ENCODE measurements around the gene HEATR5B. TPM values are rescaled to one million over a fixed set of nuclear protein-coding genes. Genes with fewer than 3 reads are reported as not detected.

HEATR5B gene
- total RNA-seq, 1 donor from 2014 or later = 26.3 TPM

- H3K27me3 Mint-ChIP-seq (ENCODE audit: unreplicated experiment) = peaks cover 6% of the 10 kb centered on the region
- H3K27ac Mint-ChIP-seq (ENCODE audit: unreplicated experiment) = no peak overlapping the region
- TF ChIP-seq CTCF (IDR thresholded peaks at IDR 0.05; ENCODE audit: unreplicated experiment) = no peak
- peaks cover 7% of the 10 kb centered on the region for H3K36me3 Mint-ChIP-seq (ENCODE audit: low read depth, unreplicated experiment)
- DNase-seq (ENCODE audit: low spot score) = no peak
- no peak overlapping the region for H3K4me3 Mint-ChIP-seq (ENCODE audit: unreplicated experiment)
- H3K4me1 Mint-ChIP-seq (ENCODE audit: unreplicated experiment) = peaks cover 35% of the 10 kb centered on the region
- no peaks in the 10 kb centered on the region for H3K9me3 Mint-ChIP-seq (ENCODE audit: unreplicated experiment)
These were observed 123.4 kb downstream of the HEATR5B start for GRCh38 chr2:36960773-36961172.

DNA sequence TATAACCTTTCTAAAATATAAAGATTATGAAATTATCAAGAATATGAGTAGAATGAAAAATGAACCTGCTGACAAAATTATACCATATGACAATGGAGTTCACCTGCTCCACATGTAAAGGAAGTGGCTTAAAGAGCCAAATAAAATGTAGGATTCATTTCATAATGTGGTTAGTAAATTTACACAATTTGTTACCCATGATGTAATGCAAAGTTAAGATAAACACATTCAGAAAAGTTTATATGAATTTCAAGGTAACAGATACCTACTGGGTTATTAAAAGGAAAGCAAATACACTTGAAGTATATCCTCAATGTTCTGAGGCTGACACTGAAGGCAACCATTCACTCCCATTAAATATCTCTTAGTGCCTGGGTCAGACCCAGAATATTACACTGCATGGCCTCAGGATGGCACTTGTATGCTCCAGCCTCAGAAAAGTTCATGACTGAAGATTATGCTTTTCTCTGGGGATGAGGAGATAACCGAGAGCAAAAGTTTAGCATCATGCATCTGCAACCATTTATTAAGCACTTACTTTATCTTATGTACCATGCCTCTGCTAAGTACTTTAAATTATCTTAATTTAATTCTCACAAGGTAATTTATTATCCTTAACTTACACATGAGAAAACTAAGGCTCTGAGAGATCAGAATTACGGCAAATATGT is 124.0 kb downstream of the HEATR5B start:
- Mint-ChIP-seq H3K27ac (ENCODE audit: unreplicated experiment) (no peak overlapping the region), H3K36me3 (ENCODE audit: low read depth, unreplicated experiment) (peaks cover 7% of the 10 kb centered on the region), H3K4me1 (ENCODE audit: unreplicated experiment) (peaks cover 31% of the 10 kb centered on the region), H3K9me3 (ENCODE audit: unreplicated experiment) (no peaks in the 10 kb centered on the region), H3K4me3 (ENCODE audit: unreplicated experiment) (no peak overlapping the region), H3K27me3 (ENCODE audit: unreplicated experiment) (peaks cover 2% of the 10 kb centered on the region)
- TF ChIP-seq CTCF (IDR thresholded peaks at IDR 0.05; ENCODE audit: unreplicated experiment) = no peak
- DNase-seq (ENCODE audit: low spot score) = no peak

- TF ChIP-seq CTCF (IDR thresholded peaks at IDR 0.05; ENCODE audit: unreplicated experiment) = no peak
- no peak overlapping the region for H3K4me3 Mint-ChIP-seq (ENCODE audit: unreplicated experiment)
- peaks cover 7% of the 10 kb centered on the region for H3K36me3 Mint-ChIP-seq (ENCODE audit: low read depth, unreplicated experiment)
- no peak for DNase-seq (ENCODE audit: low spot score)
- peaks cover 26% of the 10 kb centered on the region for H3K4me1 Mint-ChIP-seq (ENCODE audit: unreplicated experiment)
- no peaks in the 10 kb centered on the region for H3K9me3 Mint-ChIP-seq (ENCODE audit: unreplicated experiment)
- H3K27ac Mint-ChIP-seq (ENCODE audit: unreplicated experiment) = peak overlapping the region; percentile 4
- peaks cover 2% of the 10 kb centered on the region for H3K27me3 Mint-ChIP-seq (ENCODE audit: unreplicated experiment)
These were observed 129.1 kb downstream of the HEATR5B start for GRCh38 chr2:36954977-36955607.

DNA sequence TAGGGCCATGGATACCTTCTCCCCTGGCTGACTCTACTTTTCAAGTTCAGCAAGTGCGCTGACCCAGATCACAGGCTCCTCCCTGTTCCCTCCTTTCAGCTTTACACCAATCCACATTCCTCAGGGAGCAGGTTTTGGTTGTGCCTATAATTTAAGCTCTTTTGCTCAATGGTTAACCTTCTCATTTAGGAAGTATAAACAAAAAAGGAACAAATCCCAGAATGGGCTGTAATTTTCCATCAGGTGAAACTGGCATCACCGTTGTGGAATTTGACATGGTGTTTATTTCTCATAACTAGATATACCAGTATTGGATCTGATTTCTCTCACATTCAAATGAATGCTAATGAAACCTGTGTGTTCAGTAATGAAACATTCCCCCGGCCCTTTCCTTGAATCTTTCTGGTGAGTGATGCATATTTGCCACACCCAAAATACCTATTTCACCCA is 131.4 kb downstream of the HEATR5B start:
- Mint-ChIP-seq H3K4me1 (ENCODE audit: unreplicated experiment) (peaks cover 30% of the 10 kb centered on the region), H3K27me3 (ENCODE audit: unreplicated experiment) (no peaks in the 10 kb centered on the region), H3K27ac (ENCODE audit: unreplicated experiment) (peak overlapping the region; percentile 10), H3K4me3 (ENCODE audit: unreplicated experiment) (no peak overlapping the region), H3K36me3 (ENCODE audit: low read depth, unreplicated experiment) (peaks cover 4% of the 10 kb centered on the region), H3K9me3 (ENCODE audit: unreplicated experiment) (no peaks in the 10 kb centered on the region)
- DNase-seq (ENCODE audit: low spot score) = no peak
- TF ChIP-seq CTCF (IDR thresholded peaks at IDR 0.05; ENCODE audit: unreplicated experiment) = no peak

GRCh38 chr2:36951574-36951973 is 132.6 kb downstream of the HEATR5B start:
- Mint-ChIP-seq H3K27ac (ENCODE audit: unreplicated experiment) (peak overlapping the region; percentile 59), H3K4me1 (ENCODE audit: unreplicated experiment) (peaks cover 30% of the 10 kb centered on the region), H3K9me3 (ENCODE audit: unreplicated experiment) (no peaks in the 10 kb centered on the region), H3K27me3 (ENCODE audit: unreplicated experiment) (no peaks in the 10 kb centered on the region), H3K4me3 (ENCODE audit: unreplicated experiment) (no peak overlapping the region), H3K36me3 (ENCODE audit: low read depth, unreplicated experiment) (peaks cover 4% of the 10 kb centered on the region)
- DNase-seq (ENCODE audit: low spot score) = no peak
- TF ChIP-seq CTCF (IDR thresholded peaks at IDR 0.05; ENCODE audit: unreplicated experiment) = no peak
